Measurements from ENCODE around the gene HES7.
A peak's percentile ranks its signal among the peaks of the same experiment; 100 is the strongest.
"Not testable (repeated sequence)": the region's sequence is repeated elsewhere in the genome, so short reads cannot be mapped to it uniquely, and the experiment has no call there.

HES7 gene

DNA sequence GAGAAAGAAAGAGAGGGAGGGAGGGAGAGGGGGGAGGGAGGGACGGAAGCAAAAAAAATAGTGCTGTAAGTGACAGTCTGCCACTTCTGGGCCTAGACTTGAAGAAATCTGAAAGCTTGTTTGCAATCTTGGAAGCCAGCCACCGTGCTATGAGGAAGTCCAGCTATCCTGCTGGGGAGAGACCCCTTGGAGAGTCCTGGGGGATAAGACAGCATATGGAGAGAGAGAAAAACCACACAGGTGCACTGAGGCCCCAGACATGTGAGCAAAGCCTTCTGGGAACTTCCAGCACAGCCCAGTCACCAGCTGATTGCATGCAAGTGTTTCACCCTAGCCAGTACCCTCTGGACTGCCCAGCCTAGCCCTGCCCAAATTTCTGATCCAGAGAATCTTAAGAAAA is 23.8 kb downstream of the HES7 start:
- DNase-seq (ENCODE audit: low read depth), result no peak

DNA sequence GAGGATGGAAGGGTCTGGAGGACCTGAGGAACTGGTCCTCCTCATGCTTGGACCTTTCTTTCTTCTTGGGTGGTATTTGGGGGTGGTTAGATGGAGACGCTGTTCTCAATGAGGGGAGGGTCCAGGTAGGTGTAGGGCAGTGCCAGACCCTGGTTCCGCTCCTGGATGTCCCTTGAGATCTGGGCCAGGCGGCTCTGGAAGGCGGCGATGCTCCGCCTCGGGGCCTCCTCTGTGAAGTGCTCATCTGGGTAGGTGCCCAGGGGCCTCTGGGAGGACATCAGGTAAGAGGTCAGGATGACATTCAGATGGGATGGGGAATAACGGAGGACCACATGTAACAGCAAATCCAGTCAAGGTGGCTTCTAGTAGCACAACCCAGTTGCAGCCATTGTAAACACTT is 27.4 kb downstream of the HES7 start:
- no peak for DNase-seq (ENCODE audit: low read depth)

DNA sequence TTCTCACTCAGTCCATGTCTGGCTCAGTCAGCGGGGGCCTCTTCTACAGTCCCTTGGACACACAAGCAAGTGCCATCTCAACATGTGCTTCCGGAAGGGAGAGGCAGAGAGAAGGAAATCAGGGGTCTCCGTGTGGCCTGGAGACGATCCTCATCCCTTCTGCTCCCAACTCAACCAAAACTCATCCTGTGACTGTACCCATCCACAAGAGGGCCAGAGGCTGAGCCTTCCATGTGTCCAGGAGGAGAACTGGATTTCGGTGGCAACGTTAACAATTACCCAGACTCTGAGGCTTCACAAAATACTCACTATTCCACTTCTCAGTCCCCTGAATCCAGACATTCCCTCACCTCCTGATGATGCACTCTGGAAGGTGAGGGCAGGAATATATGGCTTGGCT is 28.5 kb downstream of the HES7 start:
- no peak for DNase-seq (ENCODE audit: low read depth)

- no peak for DNase-seq (ENCODE audit: low read depth)
Observed at GRCh38 chr17:8091033-8091687, 32.7 kb downstream of the HES7 start.

DNA sequence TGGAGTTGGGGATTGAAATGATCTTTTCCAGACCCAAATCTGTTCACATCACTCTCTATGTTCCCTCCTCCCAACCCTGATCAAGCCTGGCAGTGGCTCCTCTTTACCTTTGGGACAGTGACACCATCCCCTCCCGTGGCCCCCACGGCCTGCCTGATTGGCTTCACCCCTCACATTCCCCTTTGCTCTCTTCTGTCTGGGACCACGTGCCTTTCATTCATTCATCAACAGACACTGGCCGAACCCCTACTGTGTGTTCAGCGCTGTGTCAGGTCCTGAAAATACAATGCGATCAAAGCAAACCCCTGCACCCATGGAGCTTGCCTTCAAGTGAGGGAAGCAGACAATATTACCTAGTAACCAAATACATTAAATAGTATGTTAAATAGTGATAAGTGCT is 34.2 kb downstream of the HES7 start:
- no peak for DNase-seq (ENCODE audit: low read depth)

DNA sequence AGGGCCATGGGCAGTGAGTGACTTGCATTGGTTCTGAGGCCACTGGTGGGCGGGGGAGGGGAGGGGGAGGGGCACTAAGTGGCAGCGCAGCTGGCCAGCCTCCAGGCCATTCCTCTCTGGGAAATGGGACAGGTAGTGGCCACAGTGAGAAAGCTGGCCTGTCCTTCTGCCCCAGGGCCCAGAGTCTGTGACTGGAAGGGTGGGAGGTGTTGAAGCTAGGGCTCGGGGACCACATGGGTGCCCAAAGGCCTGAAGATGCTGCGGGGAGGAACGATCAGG is 36.0 kb downstream of the HES7 start:
- no peak for DNase-seq (ENCODE audit: low read depth)

DNA sequence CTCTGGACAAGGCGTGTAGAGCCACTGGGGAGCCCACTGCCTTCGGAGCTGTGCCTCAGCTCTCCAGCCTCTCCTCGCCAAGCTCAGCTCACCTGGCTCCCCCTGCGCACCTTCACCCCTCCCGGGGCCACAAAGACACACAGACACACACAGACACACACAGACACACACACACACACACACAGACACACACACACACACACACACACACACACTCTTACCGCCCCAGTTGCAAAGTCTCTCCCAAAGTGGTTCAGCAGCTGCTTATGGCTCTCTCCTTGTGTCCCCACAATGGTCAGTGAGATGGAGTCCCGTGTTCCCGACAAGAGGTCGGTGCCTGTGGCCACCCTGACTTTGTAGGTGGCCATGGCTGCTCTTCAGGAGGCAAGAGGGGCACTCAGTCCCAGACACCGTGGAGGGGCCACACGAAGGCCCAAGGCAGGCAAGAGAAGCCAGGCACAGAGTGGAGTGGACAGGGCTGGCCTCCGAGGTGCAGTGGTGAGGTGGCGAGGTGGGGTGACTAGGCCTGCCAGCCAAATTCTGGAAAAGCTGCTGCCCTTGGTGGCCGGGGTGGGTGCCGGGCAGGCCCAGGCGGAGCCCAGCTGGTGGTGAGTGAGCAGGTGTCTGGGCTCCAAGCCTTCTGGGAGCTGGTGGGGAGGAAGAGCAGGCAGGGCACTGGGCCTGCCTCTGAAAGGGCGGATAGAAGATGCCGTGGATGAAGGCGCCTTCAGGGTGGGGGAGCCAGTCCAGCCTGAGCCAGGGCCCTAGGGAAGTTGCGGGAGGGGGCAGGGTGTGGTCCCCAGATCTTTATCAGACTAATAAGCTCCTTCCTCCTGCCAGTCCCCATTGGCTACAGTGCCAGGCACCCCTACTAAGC is 36.6 kb downstream of the HES7 start, which contains the start of gene ALOX12B:
TSS of gene ALOX12B (minus strand) at position 642 of the 877 bp plus-strand sequence. CDS start at position 368, 274 bp downstream.
- DNase-seq (ENCODE audit: low read depth), result no peak

- no peak for DNase-seq (ENCODE audit: low read depth)
Observed at GRCh38 chr17:8084250-8084649, 39.7 kb downstream of the HES7 start.

DNA sequence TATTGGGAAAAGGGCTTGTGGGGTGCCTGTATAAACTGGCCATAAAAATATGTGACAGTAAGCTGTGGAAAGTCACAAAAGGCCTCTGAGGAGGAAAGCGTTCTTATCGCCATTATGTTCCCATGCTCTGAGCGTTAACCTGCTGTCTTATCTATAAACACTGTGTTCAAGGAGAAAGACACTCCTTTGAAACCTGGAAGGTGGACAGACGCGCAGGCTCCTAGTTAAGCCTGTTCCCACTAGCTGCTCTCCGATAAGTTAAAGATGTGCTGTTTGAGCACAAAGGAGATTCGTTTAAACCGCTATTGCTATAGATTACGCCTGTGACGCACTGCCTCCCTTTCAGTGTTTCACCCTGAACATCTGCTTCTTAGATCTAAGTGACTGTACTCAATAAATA is 41.6 kb downstream of the HES7 start:
- DNase-seq (ENCODE audit: low read depth), result no peak

- DNase-seq (ENCODE audit: low read depth), result no peak
Observed at GRCh38 chr17:8081876-8082275, 42.0 kb downstream of the HES7 start.

- DNase-seq (ENCODE audit: low read depth), result no peak
Observed at GRCh38 chr17:8080799-8081219, 43.1 kb downstream of the HES7 start.

- DNase-seq (ENCODE audit: low read depth), result no peak
Observed at GRCh38 chr17:8080208-8080798, 43.6 kb downstream of the HES7 start.

DNA sequence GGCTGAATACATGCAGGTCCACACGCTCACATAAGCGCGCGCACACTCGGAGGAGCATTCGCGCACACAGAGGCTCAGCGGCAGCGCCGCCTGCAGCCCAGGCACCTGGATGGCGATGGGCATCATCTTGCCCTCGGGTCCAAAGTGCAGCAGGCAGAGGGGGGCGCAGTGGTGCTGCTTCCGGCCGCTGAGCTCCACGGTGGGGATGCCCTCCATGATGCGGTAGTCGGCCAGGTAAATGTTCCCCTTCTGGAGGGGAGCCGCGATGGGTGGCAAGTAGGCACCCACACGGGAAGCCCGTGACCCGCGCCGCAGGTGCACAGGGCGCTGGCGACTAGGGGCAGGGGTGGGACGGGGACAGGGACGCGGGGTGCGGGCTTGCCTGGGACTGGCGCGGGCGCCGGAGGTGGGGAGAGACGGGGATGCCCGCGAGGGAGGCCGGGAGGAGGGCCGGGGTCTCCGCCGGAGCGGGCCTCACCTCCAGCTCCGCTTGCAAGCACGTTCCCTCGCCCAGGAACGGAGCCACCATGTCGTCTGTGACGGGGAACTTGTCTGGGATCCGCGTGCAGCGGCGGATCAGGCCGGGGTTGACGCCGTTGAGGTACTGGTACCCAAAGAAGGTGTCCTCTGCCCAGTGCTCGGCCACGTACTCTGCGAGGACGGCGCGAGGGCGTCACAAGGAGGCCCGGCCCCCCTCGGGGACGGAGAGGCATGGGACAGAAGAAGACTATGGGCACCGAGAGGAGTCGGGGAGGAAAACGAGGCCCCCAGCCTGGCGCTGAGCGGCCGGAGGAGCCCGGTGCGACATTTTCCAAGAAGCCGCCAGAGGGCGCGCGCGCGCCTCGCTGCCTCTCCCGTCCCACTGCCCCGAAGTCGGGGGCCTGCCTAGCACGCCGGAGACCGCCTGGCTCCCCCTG is 44.4 kb downstream of the HES7 start:
- DNase-seq (ENCODE audit: low read depth), result peak; percentile 68

DNA sequence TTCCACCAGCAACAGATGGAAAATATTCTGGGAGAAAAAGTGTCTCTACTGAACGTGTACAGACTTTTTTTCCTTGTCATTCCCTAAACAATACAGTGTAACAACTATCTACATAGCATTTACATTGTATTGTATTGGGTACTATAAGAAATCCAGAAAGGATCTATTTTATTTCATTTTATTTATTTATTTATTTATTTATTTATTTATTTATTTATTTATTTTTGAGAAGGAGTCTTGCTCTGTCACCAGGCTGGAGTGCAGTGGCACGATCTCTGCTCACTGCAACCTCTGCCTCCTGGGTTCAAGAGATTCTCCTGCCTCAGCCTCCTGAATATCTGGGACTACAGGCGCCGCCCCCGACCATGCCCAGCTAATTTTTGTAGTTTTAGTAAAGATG is 46.0 kb downstream of the HES7 start:
- not testable (repeated sequence) for DNase-seq (ENCODE audit: low read depth)

GRCh38 chr17:8076502-8077266 is 47.2 kb downstream of the HES7 start:
- no peak for DNase-seq (ENCODE audit: low read depth)

DNA sequence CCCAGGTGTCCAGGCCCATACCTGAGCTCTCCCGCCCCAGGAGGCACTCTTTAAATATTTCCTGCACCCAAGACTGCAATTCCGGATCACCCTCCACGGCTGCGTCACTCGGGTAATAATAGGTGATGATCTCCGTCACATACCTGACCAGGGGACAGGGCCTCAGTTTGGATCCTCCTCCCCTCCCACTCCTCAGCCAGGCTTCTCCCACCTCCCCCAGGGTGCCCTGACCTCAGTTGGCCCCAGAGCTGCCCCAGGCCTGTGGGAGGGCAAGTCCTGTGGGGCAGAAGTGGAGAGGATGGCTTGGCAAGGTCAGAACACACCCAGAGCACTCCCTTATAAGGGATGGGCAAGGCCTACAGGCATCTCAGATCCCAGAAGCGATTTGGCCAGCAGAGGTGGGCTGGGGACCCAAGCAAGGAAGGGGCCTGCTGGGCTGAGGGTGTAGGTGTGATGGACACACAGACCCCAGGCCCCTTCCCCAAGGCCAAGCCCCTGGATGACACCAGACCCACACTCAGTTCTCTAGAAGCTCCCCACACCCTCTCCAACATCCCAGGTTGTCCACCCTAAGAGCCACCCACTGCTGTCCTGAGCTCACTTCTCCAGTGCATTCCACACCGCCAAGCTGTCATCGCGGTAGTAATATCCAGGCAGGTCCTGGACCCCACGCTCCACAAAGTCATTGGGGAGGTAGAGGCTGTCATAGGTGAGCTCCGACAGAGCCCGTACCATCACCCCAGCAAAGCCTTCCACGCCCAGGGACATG is 48.1 kb downstream of the HES7 start:
- no peak for DNase-seq (ENCODE audit: low read depth)

- DNase-seq (ENCODE audit: low read depth), result no peak
Observed at GRCh38 chr17:8075081-8075480, 48.8 kb downstream of the HES7 start.

DNA sequence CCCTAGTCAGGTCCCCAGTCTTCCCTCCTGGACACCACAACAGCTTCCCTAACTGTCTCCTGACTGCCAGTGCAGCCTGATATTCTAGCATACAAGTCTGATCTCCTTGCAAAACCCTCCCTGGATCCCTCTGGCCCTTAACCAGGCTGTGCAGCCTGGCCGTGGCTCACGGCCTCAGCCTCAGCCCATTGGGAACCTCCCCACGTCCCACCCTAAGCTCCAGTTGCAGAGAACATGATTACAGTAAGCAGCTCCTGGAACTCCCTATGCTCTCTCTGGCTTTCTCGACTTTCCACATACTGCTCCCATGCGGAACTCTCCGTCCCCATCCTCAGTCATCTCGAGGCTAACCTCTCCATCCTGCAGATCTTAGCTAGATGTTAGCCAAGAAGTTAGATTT is 49.4 kb downstream of the HES7 start:
- no peak for DNase-seq (ENCODE audit: low read depth)

DNA sequence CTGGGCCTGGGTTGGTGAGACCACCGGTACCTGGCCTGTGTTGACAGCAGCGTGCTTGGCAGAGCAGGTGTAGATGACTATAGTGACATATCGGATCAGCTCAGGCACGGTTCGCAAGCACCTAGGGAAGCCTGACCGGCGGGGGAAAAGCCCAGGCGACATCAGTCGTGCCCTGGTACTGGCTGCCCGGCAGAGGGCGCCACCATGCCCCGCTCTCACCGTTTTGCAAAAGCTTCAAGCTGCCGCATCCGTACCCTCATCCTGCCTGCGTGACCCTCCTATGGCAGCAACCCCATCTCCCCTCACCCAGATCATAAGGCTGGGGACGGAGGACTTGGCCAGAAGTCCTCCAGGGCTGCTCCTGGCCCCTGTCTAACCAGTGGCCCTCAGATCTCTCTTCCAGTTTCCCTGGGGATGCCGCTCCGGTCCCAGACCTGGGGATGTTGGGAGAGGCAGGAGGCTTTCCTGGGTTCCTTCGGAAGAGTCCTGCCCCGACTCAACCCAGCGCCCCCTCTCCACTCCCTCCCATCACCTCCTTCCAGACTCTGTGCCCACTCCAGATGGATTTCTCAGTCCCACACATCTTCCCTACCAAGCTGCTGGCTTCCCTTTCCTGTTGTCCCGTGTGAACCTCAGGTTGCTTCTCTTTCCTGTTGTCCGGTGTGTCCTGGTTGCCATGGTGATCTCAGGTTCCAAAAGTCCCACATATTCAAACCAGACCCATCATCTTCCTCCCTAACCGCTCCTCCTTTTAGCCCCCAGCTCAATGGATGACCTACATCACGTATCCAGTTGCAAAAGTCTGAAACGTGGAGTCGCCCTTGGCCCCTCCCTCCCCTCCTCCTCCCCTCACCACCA is 50.0 kb downstream of the HES7 start:
- DNase-seq (ENCODE audit: low read depth), result peak; percentile 71
